SK-N-SH treated with all-trans-retinoic acid at 6 μM for 48 hours (cell line): ENCODE measurements around the gene TEKT5.

Experiments
- ARNTL ChIP-seq: fragments of 450-650 bp; formaldehyde crosslinking; IDR thresholded peaks from 2 replicates; pipeline ENCODE4 v1.5.0; 2020; ENCODE audit warnings: low read depth, mild to moderate bottlenecking, moderate library complexity, borderline replicate concordance
- GLIS3 ChIP-seq: fragments of 250-450 bp; sonication (Bioruptor Pico); IDR thresholded peaks from 2 replicates; pipeline ENCODE4 v1.5.0; 2020; ENCODE audit warnings: mild to moderate bottlenecking, moderate library complexity

DNA sequence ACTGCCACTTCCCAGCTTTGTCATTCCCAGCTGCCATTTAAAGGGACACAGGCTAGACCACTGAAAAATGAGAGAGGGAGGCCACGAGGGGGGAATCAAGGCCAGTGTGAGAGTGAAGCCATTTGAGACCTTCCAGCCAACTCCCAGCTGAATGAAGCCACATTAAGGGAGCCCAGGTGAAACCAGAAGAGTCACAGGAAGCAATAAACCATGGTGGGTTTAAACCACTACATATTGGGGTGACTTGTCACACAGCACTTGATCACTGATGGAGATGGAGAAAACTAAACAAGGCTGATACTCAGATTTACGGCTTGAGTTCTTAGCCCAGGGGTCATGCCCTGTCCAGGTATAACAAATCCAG lies 46.1 kb upstream of the TEKT5 start:
- TF ChIP-seq GLIS3 (CRISPR knock-in tag) = no peak
- TF ChIP-seq ARNTL (CRISPR knock-in tag) = no peak
